Measurements from ENCODE around the gene JOSD1. TPM values are rescaled to one million over a fixed set of nuclear protein-coding genes. Genes with fewer than 3 reads are reported as not detected.

Gene JOSD1
- total and polyA plus RNA-seq, 2 of the 4 experiments (the other 2 are of a cell fraction), result 30.2 to 35.8 TPM

GRCh38 chr22:38724176-38724575, 23.4 kb upstream of the JOSD1 start:
- no peak overlapping the region for H3K4me2 ChIP-seq (ENCODE audit: low read depth, low read length)
- no peak overlapping the region for H4K91ac ChIP-seq (ENCODE audit: insufficient read depth, low read depth, low read length)
- no peak overlapping the region for H2BK15ac ChIP-seq (ENCODE audit: low read depth, low read length)
- no peaks in the 10 kb centered on the region for H3K9me3 ChIP-seq (ENCODE audit: control insufficient read depth, insufficient read depth, low read length)
- no peak overlapping the region for H3K4ac ChIP-seq (ENCODE audit: low read depth, low read length)
- H3K79me1 ChIP-seq (ENCODE audit: low read depth in 1 of 2, low read length in 2 of 2), result peaks cover 20 to 49% of the 10 kb centered on the region in 2 experiments
- DNase-seq (no peak), ATAC-seq (ENCODE audit: low read depth) (no peak)
- intact Hi-C loops (cut with micrococcal nuclease), result no loop called here
- dilution Hi-C loops (cut with HindIII; ENCODE audit: low sequenced_read_pairs, unreplicated experiment), result no loop called here
- in situ Hi-C loops (cut with MboI; ENCODE audit: low sequenced_read_pairs), result no loop called here
- H3K9me1 ChIP-seq (ENCODE audit: insufficient read depth, low read length), result peaks cover 7% of the 10 kb centered on the region; the same call in 1 of the 2 replicates
- H3K4me3 ChIP-seq (ENCODE audit: insufficient read depth, low read depth, low read length), result no peak overlapping the region
- no peaks in the 10 kb centered on the region; the same call in 1 of the 2 replicates for H3K4me1 ChIP-seq (ENCODE audit: control insufficient read depth, insufficient read depth, low read length)
- BruUV-seq (replicated peaks), result no TSS peak
- no peak overlapping the region for H4K8ac ChIP-seq (ENCODE audit: low read depth in 2 of 2, low read length in 2 of 2)
- H2AK5ac ChIP-seq (ENCODE audit: low read depth, low read length), result no peak overlapping the region
- no peak overlapping the region for H3K27ac ChIP-seq (ENCODE audit: insufficient read depth, low read length)
- no peak overlapping the region for H2AK9ac ChIP-seq (replicated peaks; ENCODE audit: low read depth, low read length, poor library complexity)
- H3K36me3 ChIP-seq (ENCODE audit: control insufficient read depth, insufficient read depth, low read length), result peaks cover 66% of the 10 kb centered on the region
- no CpG with 5 or more reads among the region's 7 CpGs for WGBS, 2 experiments (ENCODE audit: extremely low coverage in 2 of 2, insufficient read length in 1 of 2)
- no peak overlapping the region for H2BK120ac ChIP-seq (ENCODE audit: low read depth, low read length)
- no peak overlapping the region for H3K56ac ChIP-seq (ENCODE audit: extremely low read depth, insufficient read depth, low read length)
- H2AFZ ChIP-seq (replicated peaks; ENCODE audit: low read length, poor library complexity), result no peak overlapping the region
- POLR2A ChIA-PET (ENCODE audit: unreplicated experiment), result no interaction called here
- H2BK5ac ChIP-seq (ENCODE audit: low read depth, low read length, poor library complexity, severe bottlenecking), result no peak overlapping the region
- no peak overlapping the region for H3K9ac ChIP-seq (ENCODE audit: low read depth, low read length)
- peaks cover 7% of the 10 kb centered on the region; the same call in 1 of the 2 replicates for H4K20me1 ChIP-seq (ENCODE audit: insufficient read depth, low read length)
- no peak overlapping the region for H4K5ac ChIP-seq (ENCODE audit: low read depth, low read length)
- TF ChIP-seq POLR2A (IDR thresholded peaks at IDR 0.05; ENCODE audit: low read depth, low read length) (no peak), RAD21 (IDR thresholded peaks at IDR 0.05; ENCODE audit: low read length) (no peak), USF2 (IDR thresholded peaks at IDR 0.05; ENCODE audit: low read depth, low read length) (no peak)
- no peak overlapping the region for H3K14ac ChIP-seq (replicated peaks; ENCODE audit: low read depth, low read length)
- no peak overlapping the region for H3K23ac ChIP-seq (ENCODE audit: low read depth, low read length)
- CTCF ChIA-PET, result interaction anchor here (1.2 to 2.2 kb wide), 3 partner anchors 10 to 17 kb away, joined by 3 to 11 read pairs (median 4); no protein-coding TSS in a partner anchor
- H3K27me3 ChIP-seq (ENCODE audit: control insufficient read depth, insufficient read depth, low read length), result no peaks in the 10 kb centered on the region
- no peak overlapping the region for H3K18ac ChIP-seq (ENCODE audit: low read depth, low read length)
- H2BK20ac ChIP-seq (ENCODE audit: low read depth, low read length), result no peak overlapping the region

Data from IMR-90 (cell line).